ENCODE results near the gene PPP2R2C. TPM values are rescaled to one million over a fixed set of nuclear protein-coding genes. Genes with fewer than 3 reads are reported as not detected.

Gene PPP2R2C
- total and polyA plus RNA-seq, 9 of the 15 experiments (the other 6 are each of a cell fraction or from before 2014, with no cell fraction given), result 0.04 to 0.06 TPM; not detected in 7

- Histone ChIP-seq H3K27ac (ENCODE audit: extremely low read depth, low read depth, low read length) (no peak overlapping the region), H4K20me1 (replicated peaks; ENCODE audit: control insufficient read depth, insufficient read depth, low read length) (no peaks in the 10 kb centered on the region), H3K9me1 (ENCODE audit: control insufficient read depth, insufficient read depth, low read length) (no peaks in the 10 kb centered on the region), H3K79me2 (ENCODE audit: control insufficient read depth, insufficient read depth, low read length) (no peaks in the 10 kb centered on the region), H3K27me3 (ENCODE audit: control insufficient read depth in 2 of 2, insufficient read depth in 2 of 2, low read length in 2 of 2) (peaks cover 0 to 21% of the 10 kb centered on the region in 2 experiments; a peak in 3 of 5 replicates), H3K4me3 (no peak overlapping the region), H2AFZ (ENCODE audit: low read depth, low read length) (no peak overlapping the region), H3K9ac (ENCODE audit: insufficient read depth in 1 of 2, low read depth in 2 of 2, low read length in 2 of 2) (no peak overlapping the region), H3K4me2 (ENCODE audit: insufficient read depth, low read length) (no peak overlapping the region), H3K9me3 (replicated peaks; ENCODE audit: control insufficient read depth, insufficient read depth, low read depth, low read length) (no peaks in the 10 kb centered on the region), H3K36me3 (ENCODE audit: control insufficient read depth, insufficient read depth, low read length) (no peaks in the 10 kb centered on the region), H3K4me1 (replicated peaks in 1 of 2; ENCODE audit: control insufficient read depth in 2 of 2, insufficient read depth in 2 of 2, low read length in 2 of 2) (peaks cover 0 to 7% of the 10 kb centered on the region in 2 experiments; a peak in 1 of 5 replicates)
- DNase-seq (ENCODE audit: extremely low read depth in 1 of 4, low spot score in 3 of 4) (no peak), FAIRE-seq (no peak), ATAC-seq (no peak)
- ChIA-PET CTCF (ENCODE audit: low intra/inter-chr PET ratio) (no interaction called here), POLR2A (interaction anchor here (0.6 kb wide), 1 partner anchor 629 kb away, joined by 3 read pairs; no protein-coding TSS in a partner anchor)
- in situ Hi-C loops (cut with MboI), result no loop called here
- no peak for TF ChIP-seq NFXL1 (CRISPR knock-in tag; IDR thresholded peaks at IDR 0.05)
- no peak for TF ChIP-seq ARID2 (IDR thresholded peaks at IDR 0.05)
- TF ChIP-seq ZNF384 (IDR thresholded peaks at IDR 0.05; ENCODE audit: low read depth, low read length), result no peak
- TF ChIP-seq E2F8 (IDR thresholded peaks at IDR 0.05; ENCODE audit: low read depth, partially characterized antibody), result no peak
- 0% methylated on average over 6 of the region's 6 CpGs for WGBS (ENCODE audit: insufficient coverage, low coverage, missing lambda C conversion rate)
- BruUV-seq (replicated peaks), result no TSS peak
- intact Hi-C loops (cut with micrococcal nuclease), result no loop called here
Observed at GRCh38 chr4:6313216-6313615, 159.2 kb downstream of the PPP2R2C start.
